Prostate gland (tissue), 2 donors: ENCODE measurements around the gene UROS. TPM values are rescaled to one million over a fixed set of nuclear protein-coding genes. Genes with fewer than 3 reads are reported as not detected.

Experiments
- DNase-seq: peaks from one replicate; pipeline ENCODE4 v3.0.0-alpha.2; 2019; ENCODE audit warnings: low spot score
- H3K27ac ChIP-seq, 2 donors: fragments of 200-600 bp; sonication (generic); 2 replicates each; pipeline ENCODE4 v1.5.1; 2017 to 2019
- H3K27me3 ChIP-seq: fragments of 200-600 bp; sonication (generic); replicated peaks from 2 replicates; pipeline ENCODE4 v1.5.1; 2019; ENCODE audit not compliant: insufficient read depth
- H3K36me3 ChIP-seq, 2 donors: fragments of 200-600 bp; sonication (generic); 1 replicate in 1 of 2; 2 replicates in 1 of 2; pipeline versions ENCODE4 v1.5.1 to v1.8.1; 2017 to 2019
- H3K4me1 ChIP-seq: fragments of 200-600 bp; sonication (generic); replicated peaks from 2 replicates; pipeline ENCODE4 v1.5.1; 2019
- H3K4me3 ChIP-seq, 2 donors: fragments of 200-600 bp; sonication (generic); 2 replicates each; pipeline ENCODE4 v1.5.1; 2017 to 2019
- H3K9me3 ChIP-seq: fragments of 200-600 bp; sonication (generic); 2 replicates; pipeline ENCODE4 v1.5.1; 2017
- POLR2A ChIP-seq: fragments of 450-650 bp; IDR thresholded peaks from one replicate; pipeline ENCODE4 v1.6.1; 2016; ENCODE audit warnings: antibody characterized with exemption, mild to moderate bottlenecking
- POLR2AphosphoS5 ChIP-seq: sonication (generic); formaldehyde crosslinking; IDR thresholded peaks from one replicate; pipeline ENCODE4 v1.6.1; 2017; ENCODE audit warnings: antibody characterized with exemption
- WGBS: methylation state at CpG from one replicate; pipeline ENCODE4 v1.1.5; 2018; 5-methylcytosine and 5-hydroxymethylcytosine counted together
- intact Hi-C: fragments of 100-400 bp; cut with DNase I; formaldehyde crosslinking; loops from one replicate; pipeline ENCODE4 v1.14.2; 2022
- total RNA-seq, 2 donors: library from RNA; depleted of rRNA; stranded (reverse); fragments of >200 nt; gene quantifications; one replicate each; pipeline ENCODE4 v1.1.0, GENCODE V29; 2016
- TF ChIP-seq, protein P1 (sequence below), 4 experiments: fragments of 200-600 bp in 2 of 4; fragments of 450-650 bp in 2 of 4; sonication (generic) in 2 of 4; IDR thresholded peaks; 1 replicate in 3 of 4; 2 replicates in 1 of 4; pipeline ENCODE4 v1.5.1; 2016 to 2019; ENCODE audit warnings: antibody characterized with exemption in 4 of 4, mild to moderate bottlenecking in 2 of 4, moderate library complexity in 2 of 4

UROS gene
- total RNA-seq, 2 donors from 2014 or later = 45.0 to 49.0 TPM

DNA sequence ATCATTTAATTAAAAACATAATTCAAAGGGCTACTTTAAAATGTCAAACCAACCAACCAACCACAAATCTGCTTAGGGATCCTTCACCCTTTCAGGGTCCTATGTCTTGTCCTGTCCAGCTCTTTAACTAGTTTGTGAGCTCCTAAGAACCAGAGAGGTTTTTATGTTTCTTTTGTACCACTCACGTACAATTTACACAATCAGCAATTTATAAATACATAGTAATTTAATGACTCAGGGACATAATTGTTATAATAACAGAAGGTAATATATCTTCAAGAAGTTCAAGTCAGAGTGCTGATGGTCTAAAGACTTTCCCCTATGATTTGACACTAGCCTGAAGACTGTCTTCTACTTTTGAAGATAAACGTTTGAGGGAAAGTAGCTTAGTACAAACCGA lies 42.1 kb upstream of the UROS start:
- intact Hi-C loops = no loop called here
- TF ChIP-seq POLR2A (no peak), POLR2AphosphoS5 (no peak)
- TF ChIP-seq, protein P1, sequence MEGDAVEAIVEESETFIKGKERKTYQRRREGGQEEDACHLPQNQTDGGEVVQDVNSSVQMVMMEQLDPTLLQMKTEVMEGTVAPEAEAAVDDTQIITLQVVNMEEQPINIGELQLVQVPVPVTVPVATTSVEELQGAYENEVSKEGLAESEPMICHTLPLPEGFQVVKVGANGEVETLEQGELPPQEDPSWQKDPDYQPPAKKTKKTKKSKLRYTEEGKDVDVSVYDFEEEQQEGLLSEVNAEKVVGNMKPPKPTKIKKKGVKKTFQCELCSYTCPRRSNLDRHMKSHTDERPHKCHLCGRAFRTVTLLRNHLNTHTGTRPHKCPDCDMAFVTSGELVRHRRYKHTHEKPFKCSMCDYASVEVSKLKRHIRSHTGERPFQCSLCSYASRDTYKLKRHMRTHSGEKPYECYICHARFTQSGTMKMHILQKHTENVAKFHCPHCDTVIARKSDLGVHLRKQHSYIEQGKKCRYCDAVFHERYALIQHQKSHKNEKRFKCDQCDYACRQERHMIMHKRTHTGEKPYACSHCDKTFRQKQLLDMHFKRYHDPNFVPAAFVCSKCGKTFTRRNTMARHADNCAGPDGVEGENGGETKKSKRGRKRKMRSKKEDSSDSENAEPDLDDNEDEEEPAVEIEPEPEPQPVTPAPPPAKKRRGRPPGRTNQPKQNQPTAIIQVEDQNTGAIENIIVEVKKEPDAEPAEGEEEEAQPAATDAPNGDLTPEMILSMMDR (IDR thresholded peaks at IDR 0.05) = no peak
- WGBS = 89% methylated on average over 3 of the region's 3 CpGs
- H3K9me3 ChIP-seq = no peaks in the 10 kb centered on the region
- H3K4me1 ChIP-seq = no peaks in the 10 kb centered on the region
- no peaks in the 10 kb centered on the region for H3K27me3 ChIP-seq
- DNase-seq = no peak
- peaks cover 3 to 6% of the 10 kb centered on the region in 2 donors for H3K36me3 ChIP-seq
- H3K4me3 ChIP-seq = no peak overlapping the region
- no peak overlapping the region for H3K27ac ChIP-seq

DNA sequence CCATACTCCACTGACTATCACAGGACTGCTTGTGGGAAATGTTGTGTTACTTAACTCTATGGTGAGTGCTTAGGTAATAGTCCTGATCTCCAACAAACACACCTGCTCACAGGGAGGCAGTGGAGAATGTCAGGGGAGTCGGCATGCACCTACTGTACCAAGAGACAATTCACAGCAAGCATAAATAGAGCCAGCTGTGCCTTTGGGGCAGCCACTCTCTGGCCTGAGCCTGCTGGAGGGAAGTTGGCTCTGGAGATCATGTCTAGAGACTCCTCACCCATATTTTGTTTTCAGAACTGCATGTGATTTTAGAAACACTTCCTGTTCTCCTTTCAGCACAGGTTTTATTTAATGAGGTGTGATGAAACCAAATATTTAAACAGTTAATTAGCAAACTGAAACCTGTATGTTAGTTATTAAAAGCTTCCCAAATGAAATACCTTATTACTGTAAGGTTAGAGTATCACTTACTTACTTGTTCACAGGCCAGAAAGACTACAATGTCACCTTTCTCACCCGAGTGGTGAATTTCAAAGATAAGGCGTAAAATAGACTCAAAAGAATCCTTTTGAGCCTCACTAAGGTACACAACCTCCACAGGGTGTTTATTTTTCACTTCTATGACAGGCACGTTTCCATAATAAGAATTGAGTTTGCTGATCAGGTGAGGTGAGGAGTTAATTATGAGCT lies 36.2 kb upstream of the UROS start:
- Histone ChIP-seq H3K4me3 (no peak overlapping the region), H3K9me3 (no peaks in the 10 kb centered on the region), H3K27ac (no peak overlapping the region), H3K4me1 (no peaks in the 10 kb centered on the region), H3K36me3 (no peaks in the 10 kb centered on the region), H3K27me3 (no peaks in the 10 kb centered on the region)
- 78% methylated on average over 4 of the region's 4 CpGs for WGBS
- no peak for TF ChIP-seq POLR2A
- no peak for DNase-seq
- intact Hi-C loops = no loop called here

DNA sequence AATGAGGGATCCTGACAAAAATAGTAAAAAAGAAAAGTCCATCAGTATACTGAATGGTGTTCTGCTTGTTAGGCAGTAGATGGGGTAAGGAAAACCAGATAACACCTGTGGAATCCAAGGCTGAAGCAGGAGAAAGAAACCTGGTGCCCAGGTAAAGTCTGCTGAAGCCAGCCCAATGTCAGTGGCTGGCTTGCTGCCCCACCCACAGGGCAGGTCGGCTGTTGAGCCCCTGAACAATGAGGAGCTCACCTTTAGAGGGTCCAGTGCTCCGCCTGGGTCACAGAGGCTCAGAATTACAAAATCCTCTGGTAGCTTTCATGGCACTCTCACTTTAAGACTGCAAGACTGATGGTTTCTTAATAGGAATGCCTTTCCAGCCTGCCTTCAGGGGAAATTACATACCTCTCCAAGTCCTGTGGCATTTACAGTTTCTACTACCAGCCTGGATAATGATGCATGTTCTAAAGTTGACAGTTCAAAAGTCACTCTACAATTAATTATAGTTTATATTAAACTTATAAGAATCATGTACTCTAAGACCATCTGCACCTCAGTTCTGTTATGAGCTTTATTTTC lies 34.2 kb upstream of the UROS start:
- Histone ChIP-seq H3K4me1 (no peaks in the 10 kb centered on the region), H3K36me3 (no peaks in the 10 kb centered on the region)

DNA sequence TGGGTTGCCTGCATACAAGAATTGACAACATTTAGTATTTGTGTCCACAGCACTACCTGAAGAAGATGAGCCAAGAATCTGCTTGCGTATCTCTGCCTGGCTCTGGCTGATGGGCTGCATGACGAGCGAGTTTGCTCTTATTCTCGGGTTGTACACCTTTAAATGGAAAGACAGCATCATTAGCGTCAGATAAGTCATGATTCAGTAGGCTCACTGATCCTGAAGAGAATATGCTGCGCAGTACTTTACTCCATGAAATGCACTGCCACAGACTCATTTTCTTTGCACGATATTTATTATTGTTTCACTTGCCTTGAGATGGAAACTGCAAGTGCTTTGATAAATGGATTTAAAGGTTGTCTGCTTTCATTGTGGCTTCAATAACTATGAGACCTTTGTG lies 29.4 kb upstream of the UROS start:
- no peak overlapping the region for H3K27ac ChIP-seq
- no peak for DNase-seq
- intact Hi-C loops = no loop called here
- 93% methylated on average over 7 of the region's 7 CpGs for WGBS
- TF ChIP-seq, protein P1 (IDR thresholded peaks at IDR 0.05) = no peak
- TF ChIP-seq POLR2AphosphoS5 (no peak), POLR2A (no peak)
- no peaks in the 10 kb centered on the region for H3K27me3 ChIP-seq
- no peaks in the 10 kb centered on the region for H3K36me3 ChIP-seq
- H3K4me3 ChIP-seq = no peak overlapping the region
- H3K9me3 ChIP-seq = no peaks in the 10 kb centered on the region
- no peaks in the 10 kb centered on the region for H3K4me1 ChIP-seq

More for the DNA sequence above, 34.2 kb upstream of the UROS start:
- WGBS = 80% methylated on average over 2 of the region's 2 CpGs
- no peak for DNase-seq
- no peak overlapping the region for H3K4me3 ChIP-seq
- H3K27me3 ChIP-seq = no peaks in the 10 kb centered on the region
- no peaks in the 10 kb centered on the region for H3K9me3 ChIP-seq
- TF ChIP-seq POLR2A (no peak), POLR2AphosphoS5 (no peak)
- intact Hi-C loops = no loop called here
- H3K27ac ChIP-seq = no peak overlapping the region

DNA sequence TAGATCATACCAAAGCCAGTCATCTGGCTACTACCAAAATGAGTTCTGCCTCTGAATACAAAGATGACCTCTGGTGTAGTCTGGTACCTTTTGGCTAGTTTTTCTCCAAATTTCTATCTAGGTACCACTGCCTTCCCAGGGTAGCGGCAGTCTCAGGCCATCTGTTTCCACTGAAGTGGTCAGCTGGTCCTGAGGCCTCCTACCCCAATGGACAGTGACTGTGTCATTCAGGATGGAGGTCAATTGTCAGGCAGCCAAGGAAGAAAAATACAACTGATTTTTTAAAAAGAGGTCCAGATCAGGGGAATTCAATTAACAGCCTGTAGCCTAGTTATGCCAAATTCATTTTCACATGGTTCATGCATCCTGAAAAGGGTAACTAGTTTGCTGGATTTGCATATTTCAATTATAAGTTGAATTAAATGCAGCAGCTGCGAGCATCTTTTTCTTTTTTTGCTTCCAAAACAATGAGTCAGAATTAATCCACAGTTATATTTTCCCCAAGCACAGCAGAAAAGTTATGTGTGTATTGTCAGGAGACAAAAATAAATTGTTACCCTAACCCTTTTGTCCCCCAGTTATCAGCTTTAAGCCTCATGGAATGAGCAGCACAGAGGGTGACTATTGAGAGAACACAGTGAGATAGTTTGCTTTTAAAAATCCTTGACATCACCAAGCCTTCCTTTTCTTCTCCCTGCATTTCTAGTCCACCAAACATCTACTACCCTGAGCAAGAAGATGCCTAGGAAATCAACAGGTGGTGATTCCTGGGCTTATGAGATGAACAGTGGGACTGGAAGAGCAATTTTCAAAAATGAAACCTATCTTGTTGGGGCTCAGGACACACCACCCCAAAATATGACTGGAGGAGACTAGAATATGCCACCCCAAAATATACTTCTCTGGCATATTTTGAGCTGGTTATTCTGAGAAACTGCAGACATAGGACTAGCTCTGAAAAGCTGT lies 28.0 kb upstream of the UROS start:
- H3K4me3 ChIP-seq = no peak overlapping the region
- no peak overlapping the region for H3K27ac ChIP-seq
- H3K27me3 ChIP-seq = no peaks in the 10 kb centered on the region
- H3K9me3 ChIP-seq = no peaks in the 10 kb centered on the region
- TF ChIP-seq, protein P1 (IDR thresholded peaks at IDR 0.05) = no peak
- TF ChIP-seq POLR2AphosphoS5 (no peak), POLR2A (no peak)
- H3K4me1 ChIP-seq = no peaks in the 10 kb centered on the region
- DNase-seq = no peak
- WGBS = 92% methylated on average over 2 of the region's 2 CpGs
- no peaks in the 10 kb centered on the region for H3K36me3 ChIP-seq
- intact Hi-C loops = no loop called here
